Cerebellar cortex (tissue), 1 donor: Measurements from ENCODE around the gene MRPS5.

Experiments used
- DNase-seq: peaks from one replicate; pipeline ENCODE4 v3.0.0-alpha.2; 2015; ENCODE audit warnings: low spot score

MRPS5 gene

GRCh38 chr2:95087379-95087778 is 34.2 kb downstream of the MRPS5 start:
- DNase-seq, result no peak

GRCh38 chr2:95086017-95086416 is 35.6 kb downstream of the MRPS5 start:
- no peak for DNase-seq

GRCh38 chr2:95082477-95082876 is 39.1 kb downstream of the MRPS5 start:
- no peak for DNase-seq

- DNase-seq, result no peak
These were observed 42.4 kb downstream of the MRPS5 start for GRCh38 chr2:95079199-95079683.

- DNase-seq, result no peak
These were observed 43.6 kb downstream of the MRPS5 start for GRCh38 chr2:95077861-95078603.

GRCh38 chr2:95077530-95077825 is 44.1 kb downstream of the MRPS5 start:
- DNase-seq, result peak; percentile 36

- peak; percentile 62 for DNase-seq
These were observed 44.7 kb downstream of the MRPS5 start for GRCh38 chr2:95076705-95077529.

- no peak for DNase-seq
These were observed 46.0 kb downstream of the MRPS5 start for GRCh38 chr2:95075440-95076132.

GRCh38 chr2:95074663-95075439 is 46.8 kb downstream of the MRPS5 start:
- DNase-seq, result no peak

GRCh38 chr2:95073856-95074662 is 47.5 kb downstream of the MRPS5 start:
- no peak for DNase-seq

- DNase-seq, result no peak
These were observed 49.2 kb downstream of the MRPS5 start for GRCh38 chr2:95072424-95072823.

- no peak for DNase-seq
These were observed 49.8 kb downstream of the MRPS5 start for GRCh38 chr2:95071856-95072255.

GRCh38 chr2:95069465-95069864 is 52.1 kb downstream of the MRPS5 start:
- DNase-seq, result no peak

- DNase-seq, result no peak
These were observed 53.4 kb downstream of the MRPS5 start for GRCh38 chr2:95068256-95068655.

GRCh38 chr2:95063086-95063958 is 58.3 kb downstream of the MRPS5 start:
- no peak for DNase-seq

- DNase-seq, result no peak
These were observed 59.1 kb downstream of the MRPS5 start for GRCh38 chr2:95062242-95063085.

GRCh38 chr2:95061601-95062183 is 59.9 kb downstream of the MRPS5 start:
- DNase-seq, result no peak

- DNase-seq, result no peak
These were observed 60.5 kb downstream of the MRPS5 start for GRCh38 chr2:95061119-95061512.
